GM10266 (cell line): ENCODE measurements around the gene TNIP3.
"Not testable (repeated sequence)": the region's sequence is repeated elsewhere in the genome, so short reads cannot be mapped to it uniquely, and the experiment has no call there.

Source experiments
- DNase-seq: peaks from one replicate; pipeline ENCODE4 v3.0.0; 2012; ENCODE audit errors: extremely low spot score
- TF ChIP-seq, protein P1 (sequence below): IDR thresholded peaks from 2 replicates; pipeline ENCODE4 v1.5.1; 2012; ENCODE audit warnings: mild to moderate bottlenecking, low read depth; ENCODE audit not compliant: control insufficient read depth, insufficient read depth; ENCODE audit errors: missing control alignments

The TNIP3 gene

GRCh38 chr4:121164291-121164690 is at the start of gene TNIP3:
Gene TNIP3 (minus strand): TSS chr4:121164321. CDS start chr4:121164125, 196 bp downstream.
- DNase-seq = no peak
- TF ChIP-seq, protein P1, sequence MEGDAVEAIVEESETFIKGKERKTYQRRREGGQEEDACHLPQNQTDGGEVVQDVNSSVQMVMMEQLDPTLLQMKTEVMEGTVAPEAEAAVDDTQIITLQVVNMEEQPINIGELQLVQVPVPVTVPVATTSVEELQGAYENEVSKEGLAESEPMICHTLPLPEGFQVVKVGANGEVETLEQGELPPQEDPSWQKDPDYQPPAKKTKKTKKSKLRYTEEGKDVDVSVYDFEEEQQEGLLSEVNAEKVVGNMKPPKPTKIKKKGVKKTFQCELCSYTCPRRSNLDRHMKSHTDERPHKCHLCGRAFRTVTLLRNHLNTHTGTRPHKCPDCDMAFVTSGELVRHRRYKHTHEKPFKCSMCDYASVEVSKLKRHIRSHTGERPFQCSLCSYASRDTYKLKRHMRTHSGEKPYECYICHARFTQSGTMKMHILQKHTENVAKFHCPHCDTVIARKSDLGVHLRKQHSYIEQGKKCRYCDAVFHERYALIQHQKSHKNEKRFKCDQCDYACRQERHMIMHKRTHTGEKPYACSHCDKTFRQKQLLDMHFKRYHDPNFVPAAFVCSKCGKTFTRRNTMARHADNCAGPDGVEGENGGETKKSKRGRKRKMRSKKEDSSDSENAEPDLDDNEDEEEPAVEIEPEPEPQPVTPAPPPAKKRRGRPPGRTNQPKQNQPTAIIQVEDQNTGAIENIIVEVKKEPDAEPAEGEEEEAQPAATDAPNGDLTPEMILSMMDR = no peak

DNA sequence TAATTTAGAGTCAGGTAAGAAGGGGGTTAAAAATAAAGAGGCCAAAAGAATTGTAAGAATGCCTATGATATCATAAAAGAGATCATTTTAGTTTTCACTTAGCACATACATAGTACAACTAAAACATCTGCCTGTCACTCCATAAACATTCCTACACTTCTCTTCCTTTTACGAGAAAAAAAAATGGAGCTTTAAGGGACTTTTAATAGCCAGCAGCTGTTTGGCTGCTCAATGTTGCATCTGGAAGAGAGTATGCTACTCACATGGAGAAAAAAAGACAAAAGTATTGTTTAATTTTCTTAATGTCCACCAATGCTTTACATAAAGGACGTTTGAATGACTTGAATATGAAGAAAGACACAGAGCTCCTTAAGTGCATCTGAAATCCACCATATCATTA is 48.7 kb upstream of the TNIP3 start:
- DNase-seq = no peak
- TF ChIP-seq, protein P1 = no peak

DNA sequence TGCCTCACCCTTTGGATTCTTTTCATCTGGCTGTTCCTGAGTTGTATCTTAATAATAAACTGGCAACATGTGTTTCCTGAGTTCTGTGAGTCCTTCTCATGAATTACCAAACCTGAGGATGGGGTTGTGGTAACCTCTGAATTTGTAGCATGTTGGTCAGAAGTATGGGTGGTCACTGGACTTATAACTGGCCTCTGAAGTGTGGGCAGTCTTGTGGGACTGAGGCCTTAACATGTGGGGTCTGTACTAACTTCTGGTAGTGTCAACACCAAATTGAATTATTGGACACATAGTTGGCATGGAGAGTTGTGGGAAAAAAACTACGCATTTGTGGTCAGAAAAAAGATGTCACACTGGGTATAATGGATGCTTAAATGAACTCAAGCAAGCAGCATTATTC is 45.0 kb upstream of the TNIP3 start:
- DNase-seq = no peak
- TF ChIP-seq, protein P1 = no peak

DNA sequence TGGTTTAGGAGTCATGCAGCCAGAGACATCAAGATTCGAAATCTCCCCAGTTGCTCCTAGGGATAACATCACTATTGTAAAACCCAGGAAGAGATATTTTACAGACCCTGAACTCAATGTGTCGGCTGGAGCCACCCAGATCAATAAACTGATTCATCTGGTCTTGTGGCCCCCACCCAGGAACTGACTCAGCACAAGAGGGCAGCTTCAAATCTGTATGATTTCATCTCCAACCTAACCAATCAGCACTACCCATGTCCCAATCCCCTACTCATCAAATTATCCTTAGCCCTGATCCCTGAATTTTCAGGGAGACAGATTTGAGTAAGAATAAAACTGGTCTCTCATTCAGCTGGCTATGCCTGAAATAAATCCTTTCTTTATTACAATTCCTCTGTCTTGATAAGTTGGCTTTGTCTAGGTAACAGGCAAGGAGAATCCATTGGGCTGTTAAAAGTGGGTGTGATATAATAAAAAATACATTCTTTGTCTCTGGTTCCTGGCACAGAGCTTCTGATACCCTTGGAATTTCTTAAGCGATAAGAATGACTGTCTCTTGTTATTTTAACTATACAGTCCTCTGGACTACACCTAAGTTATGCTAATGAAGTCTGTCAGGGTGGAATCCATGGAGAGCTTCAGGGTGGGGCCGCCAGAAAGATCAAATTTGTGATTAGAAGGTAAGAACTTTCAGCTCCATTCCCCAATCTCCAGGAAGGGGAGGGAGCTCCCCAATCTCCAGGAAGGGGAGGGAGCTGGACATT is 44.3 kb upstream of the TNIP3 start:
- TF ChIP-seq, protein P1 = no peak
- DNase-seq = no peak

- DNase-seq = not testable (repeated sequence)
These were observed 41.7 kb upstream of the TNIP3 start for GRCh38 chr4:121205777-121206176.

GRCh38 chr4:121200795-121201472 is 36.8 kb upstream of the TNIP3 start:
- peak; percentile 30 for DNase-seq
- TF ChIP-seq, protein P1 = no peak

GRCh38 chr4:121199742-121200561 is 35.8 kb upstream of the TNIP3 start:
- DNase-seq = peak; percentile 30
- TF ChIP-seq, protein P1 = peak; percentile 35
